Upper lobe of left lung (tissue), 4 donors: ENCODE data around the gene LENEP.

Experiments used
- CTCF ChIP-seq, 6 experiments: fragments of 450-650 bp in 4 of 6; fragments of 200-600 bp in 2 of 6; sonication (generic) in 2 of 6; IDR thresholded peaks; one replicate each; pipeline ENCODE4 v1.5.1; 2016 to 2019; ENCODE audit warnings: antibody characterized with exemption in 6 of 6
- EP300 ChIP-seq, 4 donors: sonication (generic); formaldehyde crosslinking; IDR thresholded peaks; one replicate each; pipeline ENCODE4 v1.5.1; 2017; ENCODE audit warnings: antibody characterized with exemption in 4 of 4, control low read depth in 2 of 4
- POLR2A ChIP-seq, 4 donors: fragments of 450-650 bp; IDR thresholded peaks; one replicate each; pipeline ENCODE4 v1.5.1; 2016 to 2017; ENCODE audit warnings: antibody characterized with exemption in 4 of 4, mild to moderate bottlenecking in 2 of 4
- POLR2AphosphoS5 ChIP-seq, 2 donors: sonication (generic); formaldehyde crosslinking; IDR thresholded peaks; one replicate each; pipeline ENCODE4 v1.5.1; 2017; ENCODE audit warnings: antibody characterized with exemption in 2 of 2

GRCh38 chr1:155017946-155018316 lies 24.5 kb downstream of the LENEP start:
- TF ChIP-seq CTCF (IDR thresholded peaks at IDR 0.05), result no peak
- no peak for TF ChIP-seq POLR2A (IDR thresholded peaks at IDR 0.05)
- TF ChIP-seq POLR2AphosphoS5 (IDR thresholded peaks at IDR 0.05), result no peak
- TF ChIP-seq EP300 (IDR thresholded peaks at IDR 0.05), result no peak
